AG04449 (cell line): ENCODE data around the gene PRKX.
"Not testable (repeated sequence)": the region's sequence is repeated elsewhere in the genome, so short reads cannot be mapped to it uniquely, and the experiment has no call there.

Experiments used
- CTCF ChIA-PET: fragments of 350-600 bp; formaldehyde crosslinking; extraction: SDS; loops from one replicate; lab custom pipeline; 2021; ENCODE audit warnings: antibody characterized with exemption; lab: Yijun Ruan, JAX
- POLR2A ChIA-PET: fragments of 400-600, 350-600 bp; formaldehyde crosslinking; extraction: SDS; loops from one replicate; lab custom pipeline; 2020; ENCODE audit warnings: antibody characterized with exemption, inconsistent platforms; lab: Yijun Ruan, JAX
- DNase-seq: peaks from one replicate; pipeline ENCODE4 v3.0.0-alpha.2; 2010; ENCODE audit warnings: low read depth, low spot score
- H3K4me3 ChIP-seq: 2 replicates; pipeline ENCODE4 v1.5.1; 2011; ENCODE audit warnings: low read depth, mild to moderate bottlenecking, control low read depth, low read length
- TF ChIP-seq, protein P1 (sequence below): IDR thresholded peaks from one replicate; pipeline ENCODE4 v1.5.1; 2011; ENCODE audit warnings: mild to moderate bottlenecking, moderate library complexity, low read length, control low read depth, inconsistent platforms; ENCODE audit not compliant: insufficient read depth; ENCODE audit errors: missing control alignments

PRKX gene

GRCh38 chrX:3713225-3713936 is at the start of gene PRKX:
PRKX (minus strand) TSS chrX:3713649; CDS start chrX:3713253, 396 bp downstream.
- CTCF ChIA-PET: no interaction called here
- TF ChIP-seq, protein P1, sequence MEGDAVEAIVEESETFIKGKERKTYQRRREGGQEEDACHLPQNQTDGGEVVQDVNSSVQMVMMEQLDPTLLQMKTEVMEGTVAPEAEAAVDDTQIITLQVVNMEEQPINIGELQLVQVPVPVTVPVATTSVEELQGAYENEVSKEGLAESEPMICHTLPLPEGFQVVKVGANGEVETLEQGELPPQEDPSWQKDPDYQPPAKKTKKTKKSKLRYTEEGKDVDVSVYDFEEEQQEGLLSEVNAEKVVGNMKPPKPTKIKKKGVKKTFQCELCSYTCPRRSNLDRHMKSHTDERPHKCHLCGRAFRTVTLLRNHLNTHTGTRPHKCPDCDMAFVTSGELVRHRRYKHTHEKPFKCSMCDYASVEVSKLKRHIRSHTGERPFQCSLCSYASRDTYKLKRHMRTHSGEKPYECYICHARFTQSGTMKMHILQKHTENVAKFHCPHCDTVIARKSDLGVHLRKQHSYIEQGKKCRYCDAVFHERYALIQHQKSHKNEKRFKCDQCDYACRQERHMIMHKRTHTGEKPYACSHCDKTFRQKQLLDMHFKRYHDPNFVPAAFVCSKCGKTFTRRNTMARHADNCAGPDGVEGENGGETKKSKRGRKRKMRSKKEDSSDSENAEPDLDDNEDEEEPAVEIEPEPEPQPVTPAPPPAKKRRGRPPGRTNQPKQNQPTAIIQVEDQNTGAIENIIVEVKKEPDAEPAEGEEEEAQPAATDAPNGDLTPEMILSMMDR: no peak
- POLR2A ChIA-PET: no interaction called here
- peak within 1 kb of the TSS; percentile 61 for H3K4me3 ChIP-seq
- DNase-seq: no peak

DNA sequence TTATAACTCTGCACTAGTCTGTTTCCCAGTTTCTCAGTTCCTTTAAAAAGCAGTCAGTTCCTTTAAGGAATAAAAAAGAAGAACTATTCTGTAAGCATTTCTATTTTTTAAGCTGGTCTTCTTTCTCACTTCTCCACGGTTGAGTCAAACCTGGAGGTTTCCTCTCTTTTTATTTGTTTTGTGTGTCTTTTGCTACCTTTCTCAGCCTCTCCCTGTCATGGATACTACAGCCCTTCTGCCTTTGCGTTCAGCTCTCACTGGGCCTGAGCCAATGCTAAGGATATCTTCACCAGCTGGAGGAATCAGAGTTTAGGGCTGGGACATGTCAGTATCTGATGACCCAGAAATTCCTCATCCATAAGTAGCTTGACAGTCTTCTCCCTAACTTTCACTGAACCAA is 49.7 kb upstream of the PRKX start:
- no peak for DNase-seq
- ChIA-PET POLR2A (no interaction called here), CTCF (no interaction called here)
- TF ChIP-seq, protein P1: no peak
- no peak overlapping the region for H3K4me3 ChIP-seq

- ChIA-PET POLR2A (no interaction called here), CTCF (no interaction called here)
- no peak for DNase-seq
- H3K4me3 ChIP-seq: no peak overlapping the region
- TF ChIP-seq, protein P1: no peak
These were observed 44.1 kb upstream of the PRKX start for GRCh38 chrX:3757510-3758025.

DNA sequence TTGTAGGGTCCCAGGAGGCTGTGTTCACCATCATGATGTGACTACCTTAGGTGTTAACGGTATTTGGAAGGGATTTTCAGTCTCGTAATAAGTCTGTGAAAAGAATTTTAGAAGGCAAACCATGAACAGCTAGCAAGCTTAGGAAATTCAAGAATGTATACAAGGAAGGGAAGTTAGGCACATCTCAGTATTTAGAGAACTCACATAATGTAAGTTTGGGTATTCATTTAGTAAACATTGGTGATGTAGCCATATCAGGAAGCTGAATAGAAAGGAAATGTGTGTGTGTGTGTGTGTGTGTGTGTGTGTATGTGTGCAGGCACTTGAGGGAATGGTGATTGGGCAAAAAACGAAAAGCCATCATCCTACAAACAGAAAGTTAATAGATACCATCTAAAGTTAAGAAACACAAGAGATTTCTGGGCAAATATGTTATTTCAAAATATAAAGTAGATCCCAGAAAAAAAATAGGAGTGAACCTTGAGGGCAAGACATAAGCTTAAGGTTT is 34.7 kb upstream of the PRKX start:
- TF ChIP-seq, protein P1: no peak
- DNase-seq: no peak
- CTCF ChIA-PET: no interaction called here
- POLR2A ChIA-PET: no interaction called here
- no peak overlapping the region for H3K4me3 ChIP-seq

DNA sequence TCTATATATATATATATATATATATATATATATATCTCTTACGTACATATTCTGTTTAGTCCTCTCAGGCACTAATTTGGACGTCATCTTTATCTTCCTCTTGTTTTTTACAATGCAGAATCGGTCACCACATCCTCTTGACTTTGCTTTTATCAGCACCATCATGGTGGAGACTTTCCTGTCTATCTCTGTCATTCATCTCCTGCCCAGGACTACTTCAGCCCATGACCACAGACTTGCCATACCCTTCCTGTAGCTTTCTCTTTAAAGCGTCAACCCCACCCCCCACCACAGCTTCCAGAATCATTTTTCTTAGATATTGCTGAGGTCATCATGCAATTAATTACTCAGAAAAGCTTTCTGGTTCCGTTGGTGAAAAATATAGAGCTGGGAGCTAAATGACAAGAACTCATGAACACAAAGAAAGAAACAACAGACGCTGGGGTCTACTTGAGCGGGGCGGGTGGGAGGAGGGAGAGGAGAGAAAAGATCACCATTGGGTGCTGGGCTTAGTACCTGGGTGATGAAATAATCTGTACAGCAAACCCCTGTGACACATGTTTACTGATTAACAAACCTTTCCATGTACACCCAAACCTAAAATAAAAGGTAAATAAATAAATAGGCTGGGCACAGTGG is 30.5 kb upstream of the PRKX start:
- DNase-seq: no peak
- no peak overlapping the region for H3K4me3 ChIP-seq
- TF ChIP-seq, protein P1: no peak
- ChIA-PET CTCF (no interaction called here), POLR2A (no interaction called here)

GRCh38 chrX:3740946-3741345 is 27.5 kb upstream of the PRKX start:
- DNase-seq, H3K4me3 ChIP-seq, CTCF ChIA-PET, POLR2A ChIA-PET: not testable (repeated sequence)
